Esophagus squamous epithelium (tissue), 4 donors: Measurements from ENCODE around the gene CAMK2D.

ENCODE experiments used
- CTCF ChIP-seq, 6 experiments: fragments of 450-650 bp in 4 of 6; fragments of 200-600 bp in 2 of 6; sonication (generic) in 2 of 6; IDR thresholded peaks; one replicate each; pipeline ENCODE4 v1.5.1; 2016 to 2019; ENCODE audit warnings: antibody characterized with exemption in 6 of 6, mild to moderate bottlenecking in 4 of 6, moderate library complexity in 4 of 6
- POLR2A ChIP-seq, 4 donors: fragments of 450-650 bp; IDR thresholded peaks; one replicate each; pipeline ENCODE4 v1.6.1; 2017; ENCODE audit warnings: antibody characterized with exemption in 4 of 4, mild to moderate bottlenecking in 4 of 4, moderate library complexity in 3 of 4

GRCh38 chr4:113653871-113654270 lies 107.7 kb downstream of the CAMK2D start:
- TF ChIP-seq CTCF (IDR thresholded peaks at IDR 0.05), result no peak
- no peak for TF ChIP-seq POLR2A (IDR thresholded peaks at IDR 0.05)
